Naive thymus-derived CD4-positive, alpha-beta T cell (primary cell): ENCODE measurements around the gene FOXP2. TPM values are rescaled to one million over a fixed set of nuclear protein-coding genes. Genes with fewer than 3 reads are reported as not detected.

Source experiments
- ATAC-seq: fragments of 150-1000 bp; cut with Tn5 transposase; 2 replicates; pipeline ENCODE4 v1.10.0; 2021; ENCODE audit warnings: mild to moderate bottlenecking, moderate library complexity
- CTCF ChIA-PET: fragments of 350-600 bp; sonication (Branson Sonifier 250); formaldehyde crosslinking; loops from one replicate; lab custom pipeline; 2021; ENCODE audit warnings: antibody characterized with exemption; lab: Charles Lee
- POLR2A ChIA-PET: fragments of 350-600 bp; sonication (Branson Sonifier 250); formaldehyde crosslinking; loops from one replicate; lab custom pipeline; 2021; ENCODE audit warnings: antibody characterized with exemption, inconsistent platforms; lab: Charles Lee
- DNase-seq, 9 donors: peaks; one replicate each; pipeline versions ENCODE4 v3.0.0 to v3.0.0-alpha.2; 2020 to 2022; ENCODE audit warnings: mixed read lengths in 1 of 9
- H3K27ac ChIP-seq: one replicate; pipeline ENCODE4 v1.7.0; 2013; ENCODE audit warnings: mild to moderate bottlenecking, low read depth, low read length, moderate library complexity
- H3K27me3 ChIP-seq, 2 donors: one replicate each; pipeline ENCODE4 v1.7.0; 2013; ENCODE audit warnings: low read length in 2 of 2, mild to moderate bottlenecking in 2 of 2, moderate library complexity in 2 of 2; ENCODE audit not compliant: control insufficient read depth in 2 of 2, insufficient read depth in 2 of 2
- H3K36me3 ChIP-seq, 3 experiments: 1 replicate in 2 of 3; 2 replicates in 1 of 3; pipeline ENCODE4 v1.7.0; 2013; ENCODE audit warnings: low read length in 3 of 3, mild to moderate bottlenecking in 3 of 3, moderate library complexity in 1 of 3; ENCODE audit not compliant: insufficient read depth in 3 of 3, control insufficient read depth in 2 of 3
- H3K4me1 ChIP-seq, 2 donors: one replicate each; pipeline ENCODE4 v1.7.0; 2013; ENCODE audit warnings: low read length in 2 of 2, mild to moderate bottlenecking in 2 of 2, moderate library complexity in 1 of 2; ENCODE audit not compliant: control insufficient read depth in 2 of 2, insufficient read depth in 2 of 2
- H3K4me3 ChIP-seq: 2 replicates; pipeline ENCODE4 v1.7.0; 2013; ENCODE audit warnings: mild to moderate bottlenecking, low read length
- H3K9me3 ChIP-seq, 3 experiments: 1 replicate in 2 of 3; 2 replicates in 1 of 3; pipeline ENCODE4 v1.7.0; 2013; ENCODE audit warnings: low read length in 3 of 3; ENCODE audit not compliant: control insufficient read depth in 2 of 3
- H3K27ac Mint-ChIP-seq, 9 donors: one replicate each; pipeline ENCODE4 v1.8.0; 2020 to 2022; ENCODE audit warnings: mixed read lengths in 9 of 9, mild to moderate bottlenecking in 8 of 9, moderate library complexity in 5 of 9, inconsistent platforms in 2 of 9
- H3K27me3 Mint-ChIP-seq, 5 donors: one replicate each; pipeline ENCODE4 v1.8.0; 2021 to 2022; ENCODE audit warnings: mixed read lengths in 5 of 5, mild to moderate bottlenecking in 1 of 5
- H3K36me3 Mint-ChIP-seq, 5 donors: one replicate each; pipeline ENCODE4 v1.8.0; 2020 to 2022; ENCODE audit warnings: mixed read lengths in 5 of 5, mild to moderate bottlenecking in 3 of 5, inconsistent platforms in 1 of 5
- H3K4me1 Mint-ChIP-seq, 7 donors: one replicate each; pipeline ENCODE4 v1.8.0; 2020 to 2022; ENCODE audit warnings: mixed read lengths in 7 of 7, mild to moderate bottlenecking in 3 of 7, inconsistent platforms in 1 of 7
- H3K4me3 Mint-ChIP-seq, 10 donors: one replicate each; pipeline ENCODE4 v1.8.0; 2020 to 2022; ENCODE audit warnings: mild to moderate bottlenecking in 10 of 10, mixed read lengths in 10 of 10, moderate library complexity in 6 of 10, inconsistent platforms in 2 of 10
- H3K9me3 Mint-ChIP-seq, 11 donors: one replicate each; pipeline ENCODE4 v1.8.0; 2020 to 2022; ENCODE audit warnings: mixed read lengths in 11 of 11, mild to moderate bottlenecking in 4 of 11, inconsistent platforms in 1 of 11, moderate library complexity in 1 of 11
- intact Hi-C, 2 donors: fragments of 100-400 bp; cut with micrococcal nuclease; formaldehyde crosslinking; loops; one replicate each; pipeline ENCODE4 v1.15.1; 2023
- polyA plus RNA-seq, 2 donors: library from polyadenylated mRNA; unstranded; fragments of 300-500 nt; fragmentation: Illumina TruSeq; gene quantifications; one replicate each; pipeline ENCODE4 v1.2.3, GENCODE V29; 2021
- total RNA-seq, 6 experiments: library from RNA in 5 of 6; stranded (reverse) in 5 of 6; gene quantifications; 1 replicate in 5 of 6; 2 replicates in 1 of 6; pipeline ENCODE4 v1.2.3 and lab custom pipeline; 2021 to 2026

Gene FOXP2
- total and polyA plus RNA-seq, 7 experiments from 2014 or later, result not detected

DNA sequence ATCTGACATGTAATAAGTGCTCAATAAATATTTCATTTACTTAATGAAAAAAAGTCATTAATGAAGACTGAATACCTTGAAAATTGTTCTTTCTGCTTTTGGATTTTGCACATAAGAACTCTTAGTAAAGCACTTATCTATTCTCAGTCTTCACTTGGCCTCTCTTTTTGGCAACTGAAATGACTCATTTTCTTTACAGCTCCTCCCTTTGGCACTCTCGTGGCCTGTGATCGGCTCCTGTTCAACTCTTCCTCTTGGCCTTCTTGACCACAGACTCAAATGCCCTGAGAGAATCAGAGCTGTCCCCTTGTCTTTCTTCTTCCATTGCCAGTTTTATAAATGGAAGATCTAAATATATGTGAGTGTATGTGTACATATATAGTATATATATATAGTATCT, 54.2 kb downstream of the FOXP2 start:
- no peaks in the 10 kb centered on the region for H3K4me1 ChIP-seq
- Mint-ChIP-seq H3K27ac (no peak overlapping the region), H3K9me3 (peaks cover 0 to 8% (median 0%) of the 10 kb centered on the region in 11 donors), H3K4me1 (no peaks in the 10 kb centered on the region), H3K27me3 (no peaks in the 10 kb centered on the region), H3K4me3 (no peak overlapping the region), H3K36me3 (no peaks in the 10 kb centered on the region)
- H3K36me3 ChIP-seq, result no peaks in the 10 kb centered on the region
- H3K4me3 ChIP-seq, result no peak overlapping the region
- POLR2A ChIA-PET, result no interaction called here
- H3K27ac ChIP-seq, result no peak overlapping the region
- no peaks in the 10 kb centered on the region for H3K27me3 ChIP-seq
- no peaks in the 10 kb centered on the region for H3K9me3 ChIP-seq
- ATAC-seq (no peak), DNase-seq (no peak)
- intact Hi-C loops, result no loop called here
- CTCF ChIA-PET, result no interaction called here

GRCh38 chr7:114472896-114473512, 58.4 kb downstream of the FOXP2 start:
- Mint-ChIP-seq H3K27ac (no peak overlapping the region), H3K4me3 (no peak overlapping the region), H3K4me1 (no peaks in the 10 kb centered on the region), H3K27me3 (no peaks in the 10 kb centered on the region), H3K9me3 (peaks cover 0 to 3% (median 0%) of the 10 kb centered on the region in 11 donors), H3K36me3 (no peaks in the 10 kb centered on the region)
- Histone ChIP-seq H3K36me3 (no peaks in the 10 kb centered on the region), H3K9me3 (no peaks in the 10 kb centered on the region), H3K27me3 (no peaks in the 10 kb centered on the region), H3K27ac (no peak overlapping the region), H3K4me1 (no peaks in the 10 kb centered on the region), H3K4me3 (no peak overlapping the region)
- POLR2A ChIA-PET, result no interaction called here
- intact Hi-C loops, result no loop called here
- CTCF ChIA-PET, result no interaction called here
- ATAC-seq (no peak), DNase-seq (no peak)

DNA sequence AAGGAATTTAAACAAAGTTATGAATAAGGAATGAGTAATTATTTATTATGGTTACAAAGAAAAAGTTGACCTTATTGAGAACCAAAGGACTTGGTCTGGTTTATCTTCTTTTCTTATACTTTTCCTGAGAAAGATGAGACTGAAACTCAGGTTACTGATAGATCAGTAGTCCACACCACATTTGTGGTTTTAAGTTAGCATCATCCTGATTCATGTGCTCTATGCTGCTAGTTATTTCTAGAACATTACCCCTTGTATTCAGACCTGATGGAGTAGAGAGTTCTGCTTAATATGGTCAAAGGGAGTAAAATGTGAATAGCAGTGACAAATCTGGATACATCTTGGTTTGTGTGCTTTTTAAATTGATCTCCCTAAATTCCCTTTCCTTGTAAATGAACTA, 63.8 kb downstream of the FOXP2 start:
- Histone ChIP-seq H3K27me3 (no peaks in the 10 kb centered on the region), H3K4me3 (no peak overlapping the region), H3K27ac (no peak overlapping the region), H3K36me3 (no peaks in the 10 kb centered on the region), H3K9me3 (no peaks in the 10 kb centered on the region), H3K4me1 (no peaks in the 10 kb centered on the region)
- Mint-ChIP-seq H3K9me3 (peaks cover 0 to 5% (median 0%) of the 10 kb centered on the region in 11 donors), H3K27ac (no peak overlapping the region), H3K36me3 (no peaks in the 10 kb centered on the region), H3K27me3 (no peaks in the 10 kb centered on the region), H3K4me3 (no peak overlapping the region), H3K4me1 (no peaks in the 10 kb centered on the region)
- ChIA-PET CTCF (no interaction called here), POLR2A (no interaction called here)
- DNase-seq, result no peak
- no peak for ATAC-seq
- intact Hi-C loops, result no loop called here

DNA sequence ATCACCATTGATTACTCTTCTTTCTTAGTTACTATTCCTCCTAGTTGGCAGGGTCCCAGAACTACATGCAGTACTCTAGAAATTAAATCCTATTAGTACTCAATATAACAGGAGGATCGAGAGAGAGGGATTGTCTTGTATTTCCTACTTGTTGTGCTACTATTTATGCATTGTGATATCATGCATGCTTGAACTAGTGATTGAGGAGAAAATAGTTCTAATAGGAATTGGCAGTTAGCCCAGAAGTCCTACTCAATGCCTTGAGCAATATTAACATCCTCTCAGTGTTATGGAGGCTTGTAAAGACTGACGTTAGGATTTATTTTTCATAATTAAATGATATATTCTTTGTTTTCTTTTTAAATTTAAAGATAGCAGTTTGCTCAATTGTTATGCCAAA, 67.4 kb downstream of the FOXP2 start:
- peaks cover 0 to 12% (median 4%) of the 10 kb centered on the region in 11 donors for H3K9me3 Mint-ChIP-seq
- H3K27ac Mint-ChIP-seq, result no peak overlapping the region
- no peaks in the 10 kb centered on the region for H3K36me3 ChIP-seq
- H3K9me3 ChIP-seq, result no peaks in the 10 kb centered on the region
- H3K4me1 ChIP-seq, result no peaks in the 10 kb centered on the region
- no peaks in the 10 kb centered on the region for H3K27me3 Mint-ChIP-seq
- no peak overlapping the region for H3K4me3 Mint-ChIP-seq
- intact Hi-C loops, result no loop called here
- POLR2A ChIA-PET, result no interaction called here
- no peak for DNase-seq
- ATAC-seq, result no peak
- no peak overlapping the region for H3K27ac ChIP-seq
- no peak overlapping the region for H3K4me3 ChIP-seq
- no peaks in the 10 kb centered on the region for H3K27me3 ChIP-seq
- CTCF ChIA-PET, result no interaction called here
- no peaks in the 10 kb centered on the region for H3K4me1 Mint-ChIP-seq
- H3K36me3 Mint-ChIP-seq, result no peaks in the 10 kb centered on the region

DNA sequence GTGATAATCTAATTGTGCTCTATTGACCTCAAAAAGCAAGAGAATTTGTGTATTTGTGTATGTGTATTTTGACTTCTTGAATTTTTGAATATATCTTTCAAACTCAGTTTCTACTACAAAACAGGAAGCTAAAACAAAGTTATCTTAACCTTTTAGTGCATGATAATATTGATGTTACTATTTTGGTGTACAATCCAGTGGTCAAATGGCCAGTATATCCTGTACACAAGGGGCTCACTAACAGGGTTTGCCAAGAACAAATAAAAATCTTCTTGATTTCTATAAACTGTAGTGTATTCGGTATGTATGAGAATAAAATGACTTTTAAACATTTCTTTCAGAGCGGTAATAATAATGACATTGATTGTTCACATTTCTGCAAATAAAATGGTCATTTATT, 69.6 kb downstream of the FOXP2 start:
- Mint-ChIP-seq H3K4me3 (no peak overlapping the region), H3K27me3 (no peaks in the 10 kb centered on the region), H3K27ac (no peak overlapping the region), H3K4me1 (no peaks in the 10 kb centered on the region), H3K9me3 (peaks cover 2 to 21% (median 11%) of the 10 kb centered on the region in 11 donors), H3K36me3 (peaks cover 0 to 4% (median 0%) of the 10 kb centered on the region in 5 donors)
- H3K36me3 ChIP-seq, result no peaks in the 10 kb centered on the region
- H3K4me1 ChIP-seq, result no peaks in the 10 kb centered on the region
- POLR2A ChIA-PET, result no interaction called here
- H3K27me3 ChIP-seq, result no peaks in the 10 kb centered on the region
- no peak for ATAC-seq
- DNase-seq, result no peak
- no peaks in the 10 kb centered on the region for H3K9me3 ChIP-seq
- no peak overlapping the region for H3K27ac ChIP-seq
- intact Hi-C loops, result no loop called here
- CTCF ChIA-PET, result no interaction called here
- no peak overlapping the region for H3K4me3 ChIP-seq

GRCh38 chr7:114487174-114487573, 72.6 kb downstream of the FOXP2 start:
- DNase-seq (no peak), ATAC-seq (no peak)
- no peaks in the 10 kb centered on the region for H3K4me1 Mint-ChIP-seq
- intact Hi-C loops, result no loop called here
- no peaks in the 10 kb centered on the region for H3K4me1 ChIP-seq
- no peaks in the 10 kb centered on the region for H3K27me3 Mint-ChIP-seq
- no peak overlapping the region for H3K27ac ChIP-seq
- ChIA-PET POLR2A (no interaction called here), CTCF (no interaction called here)
- H3K27ac Mint-ChIP-seq, result no peak overlapping the region
- peaks cover 2 to 25% (median 13%) of the 10 kb centered on the region in 11 donors for H3K9me3 Mint-ChIP-seq
- no peak overlapping the region for H3K4me3 ChIP-seq
- no peaks in the 10 kb centered on the region for H3K9me3 ChIP-seq
- no peaks in the 10 kb centered on the region for H3K27me3 ChIP-seq
- no peaks in the 10 kb centered on the region for H3K36me3 ChIP-seq
- no peak overlapping the region for H3K4me3 Mint-ChIP-seq
- H3K36me3 Mint-ChIP-seq, result peaks cover 0 to 4% (median 0%) of the 10 kb centered on the region in 5 donors

DNA sequence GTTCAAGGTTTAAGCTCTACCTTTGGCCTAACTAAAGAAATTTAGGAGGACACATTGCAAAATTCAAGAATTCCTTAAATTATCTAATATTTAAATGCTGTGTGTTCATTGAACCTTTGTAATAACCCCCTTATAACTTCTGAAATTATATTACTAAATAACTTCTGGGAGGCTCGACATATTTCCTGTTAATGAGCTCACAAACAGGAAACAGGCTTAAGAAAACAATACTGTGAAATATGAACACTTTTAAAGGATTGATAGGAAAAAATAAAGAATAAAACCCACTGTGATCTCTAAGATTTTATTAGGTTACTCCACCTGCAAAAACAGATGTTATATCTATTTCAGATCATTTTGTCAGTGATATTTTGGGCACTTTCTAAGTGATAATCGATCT, 74.1 kb downstream of the FOXP2 start:
- CTCF ChIA-PET, result no interaction called here
- H3K27ac ChIP-seq, result no peak overlapping the region
- H3K4me3 Mint-ChIP-seq, result no peak overlapping the region
- no peak for DNase-seq
- POLR2A ChIA-PET, result no interaction called here
- no peaks in the 10 kb centered on the region for H3K27me3 ChIP-seq
- peaks cover 0 to 4% (median 0%) of the 10 kb centered on the region in 5 donors for H3K36me3 Mint-ChIP-seq
- no peaks in the 10 kb centered on the region for H3K27me3 Mint-ChIP-seq
- H3K4me3 ChIP-seq, result no peak overlapping the region
- H3K9me3 Mint-ChIP-seq, result peaks cover 2 to 25% (median 13%) of the 10 kb centered on the region in 11 donors
- H3K27ac Mint-ChIP-seq, result no peak overlapping the region
- no peak for ATAC-seq
- intact Hi-C loops, result no loop called here
- no peaks in the 10 kb centered on the region for H3K36me3 ChIP-seq
- H3K4me1 ChIP-seq, result no peaks in the 10 kb centered on the region
- no peaks in the 10 kb centered on the region for H3K4me1 Mint-ChIP-seq
- H3K9me3 ChIP-seq, result no peaks in the 10 kb centered on the region
